ENCODE measurements around the gene CORO1A.

DNA sequence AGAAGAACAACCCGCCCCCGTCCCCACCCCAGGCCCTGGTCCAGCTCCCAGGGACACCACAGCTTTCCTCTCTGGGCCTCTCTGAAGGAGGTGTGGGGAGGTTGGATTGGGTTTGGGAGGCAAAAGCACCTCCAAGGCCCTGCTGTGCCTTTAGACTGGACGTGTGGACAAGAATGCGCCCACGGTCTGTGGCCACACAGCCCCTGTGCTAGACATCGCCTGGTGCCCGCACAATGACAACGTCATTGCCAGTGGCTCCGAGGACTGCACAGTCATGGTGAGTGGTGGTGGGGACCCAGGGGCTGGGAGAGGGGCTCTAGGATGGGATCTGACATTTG is 3.0 kb downstream of the CORO1A start:
- TF ChIP-seq, protein P1, sequence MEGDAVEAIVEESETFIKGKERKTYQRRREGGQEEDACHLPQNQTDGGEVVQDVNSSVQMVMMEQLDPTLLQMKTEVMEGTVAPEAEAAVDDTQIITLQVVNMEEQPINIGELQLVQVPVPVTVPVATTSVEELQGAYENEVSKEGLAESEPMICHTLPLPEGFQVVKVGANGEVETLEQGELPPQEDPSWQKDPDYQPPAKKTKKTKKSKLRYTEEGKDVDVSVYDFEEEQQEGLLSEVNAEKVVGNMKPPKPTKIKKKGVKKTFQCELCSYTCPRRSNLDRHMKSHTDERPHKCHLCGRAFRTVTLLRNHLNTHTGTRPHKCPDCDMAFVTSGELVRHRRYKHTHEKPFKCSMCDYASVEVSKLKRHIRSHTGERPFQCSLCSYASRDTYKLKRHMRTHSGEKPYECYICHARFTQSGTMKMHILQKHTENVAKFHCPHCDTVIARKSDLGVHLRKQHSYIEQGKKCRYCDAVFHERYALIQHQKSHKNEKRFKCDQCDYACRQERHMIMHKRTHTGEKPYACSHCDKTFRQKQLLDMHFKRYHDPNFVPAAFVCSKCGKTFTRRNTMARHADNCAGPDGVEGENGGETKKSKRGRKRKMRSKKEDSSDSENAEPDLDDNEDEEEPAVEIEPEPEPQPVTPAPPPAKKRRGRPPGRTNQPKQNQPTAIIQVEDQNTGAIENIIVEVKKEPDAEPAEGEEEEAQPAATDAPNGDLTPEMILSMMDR (IDR thresholded peaks at IDR 0.05) = no peak
- no peak for TF ChIP-seq EZH2 (IDR thresholded peaks at IDR 0.05)
